B cell (primary cell): ENCODE results near the gene SUN3. TPM values are rescaled to one million over a fixed set of nuclear protein-coding genes. Genes with fewer than 3 reads are reported as not detected.
A peak's percentile ranks its signal among the peaks of the same experiment; 100 is the strongest.
"Not testable (repeated sequence)": the region's sequence is repeated elsewhere in the genome, so short reads cannot be mapped to it uniquely, and the experiment has no call there.

Experiments used
- ATAC-seq: fragments of 200-7000 bp; cut with Tn5 transposase; one replicate; pipeline ENCODE4 v1.10.0; 2021; ENCODE audit warnings: low read depth, mild to moderate bottlenecking, moderate number of reproducible peaks, moderate library complexity
- CTCF ChIA-PET: fragments of 350-600 bp; sonication (Branson Sonifier 250); formaldehyde crosslinking; loops from one replicate; lab custom pipeline; 2021; ENCODE audit warnings: antibody characterized with exemption, inconsistent platforms; lab: Charles Lee
- POLR2A ChIA-PET: fragments of 350-600 bp; sonication (Branson Sonifier 250); formaldehyde crosslinking; loops from one replicate; lab custom pipeline; 2021; ENCODE audit warnings: antibody characterized with exemption; lab: Charles Lee
- DNase-seq: peaks from one replicate; pipeline ENCODE4 v3.0.0; 2013
- H2AFZ ChIP-seq: 2 replicates; pipeline ENCODE4 v1.6.1; 2012; ENCODE audit warnings: mild to moderate bottlenecking, low read depth, low read length; ENCODE audit not compliant: insufficient read depth, poor library complexity, severe bottlenecking
- H3K27ac ChIP-seq, 2 donors: 1 replicate in 1 of 2; 2 replicates in 1 of 2; pipeline ENCODE4 v1.5.1; 2012 to 2013; ENCODE audit warnings: low read length in 2 of 2, mild to moderate bottlenecking in 2 of 2, moderate library complexity in 1 of 2
- H3K27me3 ChIP-seq, 4 experiments: fragments of 200-600 bp in 1 of 4; sonication (generic) in 1 of 4; replicated peaks in 1 of 4; 1 replicate in 2 of 4; 2 replicates in 2 of 4; pipeline versions ENCODE4 v1.6.1 to v1.7.0; 2013 to 2016; ENCODE audit warnings: low read length in 3 of 4, mild to moderate bottlenecking in 2 of 4, mixed read lengths in 1 of 4, moderate library complexity in 1 of 4; ENCODE audit not compliant: insufficient read depth in 4 of 4, control insufficient read depth in 3 of 4; ENCODE audit errors: control extremely low read depth in 1 of 4
- H3K36me3 ChIP-seq, 2 experiments: replicated peaks in 1 of 2; 1 replicate in 1 of 2; 2 replicates in 1 of 2; pipeline versions ENCODE4 v1.6.1 to v1.7.1; 2013; ENCODE audit warnings: low read length in 1 of 2; ENCODE audit not compliant: insufficient read depth in 2 of 2, control insufficient read depth in 1 of 2; ENCODE audit errors: control extremely low read depth in 1 of 2, extremely low read depth in 1 of 2
- H3K4me1 ChIP-seq, 2 donors: fragments of 200-600 bp in 1 of 2; sonication (generic) in 1 of 2; 1 replicate in 1 of 2; 2 replicates in 1 of 2; pipeline versions ENCODE4 v1.5.1 to v1.6.1; 2013 to 2017; ENCODE audit warnings: low read length in 2 of 2; ENCODE audit not compliant: control insufficient read depth in 2 of 2, insufficient read depth in 2 of 2
- H3K4me2 ChIP-seq: replicated peaks from 2 replicates; pipeline ENCODE3; 2012; ENCODE audit warnings: mild to moderate bottlenecking, low read depth, low read length; ENCODE audit not compliant: poor library complexity, severe bottlenecking
- H3K4me3 ChIP-seq, 5 experiments: fragments of 200-600 bp in 1 of 5; sonication (generic) in 1 of 5; 1 replicate in 3 of 5; 2 replicates in 2 of 5; pipeline versions ENCODE4 v1.5.1 to v1.7.0; 2011 to 2016; ENCODE audit warnings: low read length in 4 of 5, mild to moderate bottlenecking in 4 of 5, low read depth in 2 of 5, control low read depth in 1 of 5, moderate library complexity in 1 of 5; ENCODE audit not compliant: insufficient read depth in 1 of 5; ENCODE audit errors: control extremely low read depth in 1 of 5, extremely low read depth in 1 of 5
- H3K79me2 ChIP-seq: fragments of 200-600 bp; sonication (generic); one replicate; pipeline ENCODE4 v1.6.0; 2016; ENCODE audit warnings: low read length; ENCODE audit not compliant: control insufficient read depth, insufficient read depth
- H3K9ac ChIP-seq: fragments of 200-600 bp; sonication (generic); 2 replicates; pipeline ENCODE4 v1.6.1; 2017; ENCODE audit warnings: mild to moderate bottlenecking, low read length, moderate library complexity
- H3K9me3 ChIP-seq, 3 donors: one replicate each; pipeline versions ENCODE4 v1.6.1 to v1.7.1; 2013; ENCODE audit warnings: low read length in 2 of 3; ENCODE audit not compliant: control insufficient read depth in 2 of 3, insufficient read depth in 1 of 3; ENCODE audit errors: control extremely low read depth in 1 of 3
- H4K20me1 ChIP-seq: 2 replicates; pipeline ENCODE4 v1.6.0; 2012; ENCODE audit warnings: mild to moderate bottlenecking, low read length; ENCODE audit not compliant: insufficient read depth, control insufficient read depth, poor library complexity, severe bottlenecking
- H3K27ac Mint-ChIP-seq: one replicate; pipeline ENCODE4 v1.8.0; 2021; ENCODE audit warnings: mixed read lengths
- H3K27me3 Mint-ChIP-seq: one replicate; pipeline ENCODE4 v1.8.0; 2021; ENCODE audit warnings: mixed read lengths
- H3K4me1 Mint-ChIP-seq: one replicate; pipeline ENCODE4 v1.8.0; 2021; ENCODE audit warnings: mixed read lengths
- H3K4me3 Mint-ChIP-seq: one replicate; pipeline ENCODE4 v1.8.0; 2021; ENCODE audit warnings: mixed read lengths
- H3K9me3 Mint-ChIP-seq: one replicate; pipeline ENCODE4 v1.8.0; 2022; ENCODE audit warnings: mixed read lengths; ENCODE audit not compliant: insufficient read depth
- EZH2 ChIP-seq: IDR thresholded peaks from 2 replicates; pipeline ENCODE4 v1.6.1; 2012; ENCODE audit warnings: borderline replicate concordance, low read depth, mild to moderate bottlenecking, moderate library complexity, low read length; ENCODE audit not compliant: insufficient read depth, poor library complexity, severe bottlenecking
- WGBS: methylation state at CpG from one replicate; pipeline ENCODE4 v1.1.5; 2013; ENCODE audit warnings: missing lambda C conversion rate; ENCODE audit not compliant: insufficient coverage; 5-methylcytosine and 5-hydroxymethylcytosine counted together
- intact Hi-C: fragments of 100-400 bp; cut with micrococcal nuclease; formaldehyde crosslinking; loops from one replicate; pipeline ENCODE4 v1.10.0; 2022
- polyA plus RNA-seq: library from polyadenylated mRNA; depleted of rRNA; stranded (reverse); fragments of >200 nt; gene quantifications from 2 replicates; pipeline ENCODE4 v1.2.3, GENCODE V29; 2012
- total RNA-seq, 2 donors: library from RNA; stranded (reverse); fragments of 120-200 nt in 1 of 2; gene quantifications; 1 replicate in 1 of 2; 2 replicates in 1 of 2; pipeline versions ENCODE4 v1.2.3 to v1.2.4, GENCODE V29; 2013 to 2022
- TF ChIP-seq, protein P1 (sequence below): fragments of 200-600 bp; IDR thresholded peaks from one replicate; pipeline ENCODE4 v1.8.0; 2022; ENCODE audit warnings: antibody characterized with exemption, mild to moderate bottlenecking

SUN3 gene
- total and polyA plus RNA-seq, 2 donors (not counting 1 experiment from before 2014, with no cell fraction given): not detected

DNA sequence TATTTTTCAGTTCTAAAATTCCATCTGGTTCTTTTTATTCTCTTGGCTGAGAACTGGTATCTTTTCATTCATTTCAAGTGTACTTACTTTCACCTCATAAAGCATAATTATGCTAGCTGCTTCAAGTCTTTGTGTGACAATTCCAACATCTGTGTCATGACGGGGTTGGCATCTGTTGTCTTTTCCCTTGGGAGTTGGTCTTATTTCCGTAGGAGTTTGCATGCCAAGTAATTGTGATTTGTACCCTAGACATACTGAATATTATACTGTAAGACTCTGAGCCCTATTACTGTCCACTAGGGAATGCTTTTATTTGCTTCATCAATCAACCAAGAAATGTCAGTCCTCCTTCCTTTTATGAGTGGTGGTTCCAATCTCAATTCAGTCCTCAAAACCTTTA, 24.9 kb downstream of the SUN3 start:
- no peaks in the 10 kb centered on the region for H3K79me2 ChIP-seq
- H2AFZ ChIP-seq: no peak overlapping the region
- DNase-seq: no peak
- H3K27me3 ChIP-seq: peaks cover 0 to 7% (median 1%) of the 10 kb centered on the region in 4 experiments
- H3K4me3 ChIP-seq: no peak overlapping the region
- no peaks in the 10 kb centered on the region for H4K20me1 ChIP-seq
- H3K27ac Mint-ChIP-seq: peak overlapping the region; percentile 16
- H3K4me1 ChIP-seq: no peaks in the 10 kb centered on the region
- intact Hi-C loops: no loop called here
- no peak overlapping the region for H3K27ac ChIP-seq
- TF ChIP-seq, protein P1, sequence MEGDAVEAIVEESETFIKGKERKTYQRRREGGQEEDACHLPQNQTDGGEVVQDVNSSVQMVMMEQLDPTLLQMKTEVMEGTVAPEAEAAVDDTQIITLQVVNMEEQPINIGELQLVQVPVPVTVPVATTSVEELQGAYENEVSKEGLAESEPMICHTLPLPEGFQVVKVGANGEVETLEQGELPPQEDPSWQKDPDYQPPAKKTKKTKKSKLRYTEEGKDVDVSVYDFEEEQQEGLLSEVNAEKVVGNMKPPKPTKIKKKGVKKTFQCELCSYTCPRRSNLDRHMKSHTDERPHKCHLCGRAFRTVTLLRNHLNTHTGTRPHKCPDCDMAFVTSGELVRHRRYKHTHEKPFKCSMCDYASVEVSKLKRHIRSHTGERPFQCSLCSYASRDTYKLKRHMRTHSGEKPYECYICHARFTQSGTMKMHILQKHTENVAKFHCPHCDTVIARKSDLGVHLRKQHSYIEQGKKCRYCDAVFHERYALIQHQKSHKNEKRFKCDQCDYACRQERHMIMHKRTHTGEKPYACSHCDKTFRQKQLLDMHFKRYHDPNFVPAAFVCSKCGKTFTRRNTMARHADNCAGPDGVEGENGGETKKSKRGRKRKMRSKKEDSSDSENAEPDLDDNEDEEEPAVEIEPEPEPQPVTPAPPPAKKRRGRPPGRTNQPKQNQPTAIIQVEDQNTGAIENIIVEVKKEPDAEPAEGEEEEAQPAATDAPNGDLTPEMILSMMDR: no peak
- no peak for TF ChIP-seq EZH2
- H3K9ac ChIP-seq: no peak overlapping the region
- H3K4me2 ChIP-seq: no peak overlapping the region
- H3K4me1 Mint-ChIP-seq: peaks cover 20% of the 10 kb centered on the region
- no CpG with 5 or more reads among the region's 2 CpGs for WGBS
- CTCF ChIA-PET: no interaction called here
- POLR2A ChIA-PET: no interaction called here
- ATAC-seq: no peak
- no peak overlapping the region for H3K4me3 Mint-ChIP-seq
- H3K9me3 ChIP-seq: peaks cover 0 to 4% (median 0%) of the 10 kb centered on the region in 3 donors
- H3K36me3 ChIP-seq: no peaks in the 10 kb centered on the region
- no peaks in the 10 kb centered on the region for H3K9me3 Mint-ChIP-seq
- peaks cover 27% of the 10 kb centered on the region for H3K27me3 Mint-ChIP-seq

DNA sequence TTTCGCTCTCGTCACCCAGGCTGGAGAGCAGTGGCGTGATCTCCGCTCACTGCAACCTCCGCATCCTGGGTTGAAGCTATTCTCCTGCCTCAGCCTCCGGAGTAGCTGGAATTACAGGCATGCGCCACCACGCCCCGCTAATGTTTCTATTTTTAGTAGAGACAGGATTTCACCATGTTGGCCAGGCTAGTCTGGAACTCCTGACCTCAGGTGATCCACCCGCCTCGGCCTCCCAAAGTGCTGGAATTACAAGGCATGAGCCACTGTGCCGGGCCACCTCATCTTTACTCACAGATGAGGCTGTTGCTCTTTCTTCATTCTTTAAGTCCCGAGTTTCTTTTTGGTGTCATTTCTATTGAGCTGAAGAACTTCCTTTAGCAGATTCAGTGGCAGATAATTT, 28.7 kb downstream of the SUN3 start:
- H3K9ac ChIP-seq, H3K4me1 ChIP-seq, H3K27me3 ChIP-seq, H3K79me2 ChIP-seq, H3K4me2 ChIP-seq, intact Hi-C loops, H3K27ac Mint-ChIP-seq, H3K27ac ChIP-seq, H3K4me3 Mint-ChIP-seq, H3K9me3 ChIP-seq, H2AFZ ChIP-seq, H3K36me3 ChIP-seq, H3K4me3 ChIP-seq, H4K20me1 ChIP-seq, ATAC-seq, DNase-seq, H3K4me1 Mint-ChIP-seq, H3K9me3 Mint-ChIP-seq: not testable (repeated sequence)
- WGBS: 98% methylated on average over 13 of the region's 13 CpGs
- peaks cover 15% of the 10 kb centered on the region for H3K27me3 Mint-ChIP-seq
- CTCF ChIA-PET: interaction anchor here (1.6 kb wide), 2 partner anchors 9 to 109 kb away, joined by 5 to 7 read pairs; no protein-coding TSS in a partner anchor
- POLR2A ChIA-PET: interaction anchor here (0.7 kb wide), 1 partner anchor 9 kb away, joined by 6 read pairs; no protein-coding TSS in a partner anchor
